Endodermal cell (in vitro differentiated cells): ENCODE results near the gene NHLH1. TPM values are rescaled to one million over a fixed set of nuclear protein-coding genes. Genes with fewer than 3 reads are reported as not detected.
A peak's percentile ranks its signal among the peaks of the same experiment; 100 is the strongest.

Experiments used
- DNase-seq: peaks from one replicate; pipeline ENCODE4 v3.0.0-alpha.2; 2017
- H3K27ac ChIP-seq: 2 replicates; pipeline ENCODE4 v1.5.1; 2013; ENCODE audit warnings: mild to moderate bottlenecking, low read depth, low read length, moderate library complexity
- H3K27me3 ChIP-seq: 2 replicates; pipeline ENCODE4 v1.6.1; 2013; ENCODE audit warnings: mild to moderate bottlenecking, low read length, moderate library complexity; ENCODE audit not compliant: insufficient read depth, control insufficient read depth, poor library complexity, severe bottlenecking
- H3K36me3 ChIP-seq: 2 replicates; pipeline ENCODE4 v1.7.0; 2013; ENCODE audit warnings: mild to moderate bottlenecking, low read length, moderate library complexity; ENCODE audit not compliant: control insufficient read depth, insufficient read depth
- H3K4me1 ChIP-seq: one replicate; pipeline ENCODE4 v1.7.0; 2013; ENCODE audit warnings: low read length; ENCODE audit not compliant: control insufficient read depth, insufficient read depth
- H3K4me3 ChIP-seq: 2 replicates; pipeline ENCODE4 v1.5.1; 2013; ENCODE audit warnings: mild to moderate bottlenecking, low read length, moderate library complexity
- H3K9ac ChIP-seq: 2 replicates; pipeline ENCODE4 v1.6.1; 2013; ENCODE audit warnings: mild to moderate bottlenecking, low read length, moderate library complexity; ENCODE audit not compliant: poor library complexity, severe bottlenecking; ENCODE audit errors: extremely low read depth
- H3K9me3 ChIP-seq: 2 replicates; pipeline ENCODE4 v1.6.1; 2013; ENCODE audit warnings: mild to moderate bottlenecking, low read length, moderate library complexity; ENCODE audit not compliant: control insufficient read depth
- H3K27ac Mint-ChIP-seq: 2 replicates; pipeline ENCODE4 v1.8.0; 2020; ENCODE audit warnings: mixed read lengths
- H3K27me3 Mint-ChIP-seq: 2 replicates; pipeline ENCODE4 v1.8.0; 2021; ENCODE audit warnings: mild to moderate bottlenecking, mixed read lengths; ENCODE audit not compliant: insufficient read depth
- H3K36me3 Mint-ChIP-seq: 2 replicates; pipeline ENCODE4 v1.8.0; 2020; ENCODE audit warnings: low read depth, mixed read lengths
- H3K4me1 Mint-ChIP-seq: 2 replicates; pipeline ENCODE4 v1.8.0; 2020; ENCODE audit warnings: mixed read lengths
- H3K4me3 Mint-ChIP-seq: 2 replicates; pipeline ENCODE4 v1.8.0; 2020; ENCODE audit warnings: mild to moderate bottlenecking, moderate library complexity, mixed read lengths
- H3K9me3 Mint-ChIP-seq: 2 replicates; pipeline ENCODE4 v1.8.0; 2020; ENCODE audit warnings: mild to moderate bottlenecking, mixed read lengths
- CTCF ChIP-seq: fragments of 200-600 bp; sonication (generic); conservative IDR thresholded peaks from 2 replicates; pipeline ENCODE4 v1.5.0; 2021; ENCODE audit warnings: antibody characterized with exemption, mild to moderate bottlenecking
- WGBS, 2 experiments: methylation state at CpG; one replicate each; pipeline versions ENCODE4 v1.1.5 to v1.1.7; 2013; ENCODE audit warnings: missing lambda C conversion rate in 2 of 2, mixed read lengths in 1 of 2; ENCODE audit not compliant: insufficient coverage in 1 of 2, insufficient read length in 1 of 2; 5-methylcytosine and 5-hydroxymethylcytosine counted together
- total RNA-seq, 2 donors: library from RNA; stranded (reverse); fragmentation: NEBNext Ultra II Directional in 1 of 2; extraction: Animal tissue kit (Norgen Biotek cat#: 25700) in 1 of 2; gene quantifications; 2 replicates in 1 of 2; 3 replicates in 1 of 2; pipeline ENCODE4 v1.2.1, GENCODE V29; 2021

The NHLH1 gene
- total RNA-seq, 2 donors from 2014 or later = 0.31 to 0.57 TPM

- Histone ChIP-seq H3K27ac (no peak overlapping the region), H3K9me3 (no peaks in the 10 kb centered on the region), H3K27me3 (no peaks in the 10 kb centered on the region), H3K4me1 (peaks cover 9% of the 10 kb centered on the region), H3K36me3 (peaks cover 82% of the 10 kb centered on the region), H3K4me3 (no peak overlapping the region), H3K9ac (no peak overlapping the region)
- Mint-ChIP-seq H3K4me3 (no peak overlapping the region), H3K27ac (no peak overlapping the region), H3K4me1 (peaks cover 2% of the 10 kb centered on the region), H3K36me3 (peaks cover 61% of the 10 kb centered on the region), H3K9me3 (no peaks in the 10 kb centered on the region), H3K27me3 (no peaks in the 10 kb centered on the region)
- DNase-seq = no peak
- WGBS, 2 experiments = 98 to 100% methylated on average over 3 to 4 of the region's 4 CpGs
- no peak for TF ChIP-seq CTCF
These were observed 52.9 kb downstream of the NHLH1 start for GRCh38 chr1:160419838-160420169.

GRCh38 chr1:160420881-160421842 lies 54.3 kb downstream of the NHLH1 start:
- no peaks in the 10 kb centered on the region for H3K27me3 Mint-ChIP-seq

GRCh38 chr1:160421881-160422280 lies 55.0 kb downstream of the NHLH1 start:
- peaks cover 86% of the 10 kb centered on the region for H3K36me3 ChIP-seq
- Mint-ChIP-seq H3K4me1 (no peaks in the 10 kb centered on the region), H3K27me3 (no peaks in the 10 kb centered on the region), H3K36me3 (peaks cover 76% of the 10 kb centered on the region), H3K9me3 (no peaks in the 10 kb centered on the region), H3K27ac (no peak overlapping the region), H3K4me3 (no peak overlapping the region)
- WGBS, 2 experiments = 91 to 96% methylated on average over 3 to 5 of the region's 5 CpGs
- no peak overlapping the region for H3K9ac ChIP-seq
- H3K4me1 ChIP-seq = no peaks in the 10 kb centered on the region
- TF ChIP-seq CTCF = no peak
- H3K4me3 ChIP-seq = no peak overlapping the region
- no peaks in the 10 kb centered on the region for H3K27me3 ChIP-seq
- no peaks in the 10 kb centered on the region for H3K9me3 ChIP-seq
- H3K27ac ChIP-seq = no peak overlapping the region
- no peak for DNase-seq

More at GRCh38 chr1:160420881-160421842, 54.3 kb downstream of the NHLH1 start:
- Histone ChIP-seq H3K9ac (no peak overlapping the region), H3K9me3 (no peaks in the 10 kb centered on the region), H3K4me3 (no peak overlapping the region), H3K4me1 (no peaks in the 10 kb centered on the region), H3K27ac (no peak overlapping the region), H3K27me3 (no peaks in the 10 kb centered on the region), H3K36me3 (peaks cover 85% of the 10 kb centered on the region)
- Mint-ChIP-seq H3K4me1 (no peaks in the 10 kb centered on the region), H3K9me3 (no peaks in the 10 kb centered on the region), H3K27ac (peak overlapping the region; percentile 6), H3K4me3 (no peak overlapping the region), H3K36me3 (peaks cover 71% of the 10 kb centered on the region)
- TF ChIP-seq CTCF = no peak
- 95 to 98% methylated on average over 7 of the region's 7 CpGs for WGBS, 2 experiments
- DNase-seq = no peak

Other genes with a start within 250 kb of the NHLH1 start
- gene ATP1A4, start 215.5 kb upstream of the NHLH1 start, total RNA-seq = under 1 TPM; 0.55 to 0.75 TPM
- under 1 TPM; 0.29 to 0.77 TPM for gene CASQ1, start 176.5 kb upstream of the NHLH1 start, total RNA-seq
- gene PEA15, start 161.7 kb upstream of the NHLH1 start, total RNA-seq = 10 to 100 TPM; 55.9 to 56.3 TPM
- gene DCAF8, start 104.5 kb upstream of the NHLH1 start, total RNA-seq = 100 to 1,000 TPM; 185 to 238 TPM
- 100 to 1,000 TPM in 1 of 2 donors, 10 to 100 TPM in 1; 94.7 to 102 TPM for gene PEX19, start 81.9 kb upstream of the NHLH1 start, total RNA-seq
- 100 to 1,000 TPM; 159 to 174 TPM for gene COPA, start 23.8 kb upstream of the NHLH1 start, total RNA-seq
- gene NCSTN, start 23.7 kb upstream of the NHLH1 start, total RNA-seq = 100 to 1,000 TPM; 103 to 107 TPM
- gene VANGL2, start 33.5 kb downstream of the NHLH1 start, total RNA-seq = 10 to 100 TPM; 62.5 to 67.5 TPM
- gene SLAMF6, start 156.2 kb downstream of the NHLH1 start, total RNA-seq = not detected
- gene CD84, start 212.4 kb downstream of the NHLH1 start, total RNA-seq = not detected